GM19463 (cell line): ENCODE results near the gene UBE2D3.
A peak's percentile ranks its signal among the peaks of the same experiment; 100 is the strongest.
"Not testable (repeated sequence)": the region's sequence is repeated elsewhere in the genome, so short reads cannot be mapped to it uniquely, and the experiment has no call there.

Source experiments
- ATAC-seq: cut with Tn5 transposase; IDR thresholded peaks from one replicate; pipeline ENCODE4 v1.9.1; 2021; ENCODE audit warnings: mild to moderate bottlenecking, moderate library complexity; ENCODE audit not compliant: unreplicated experiment

UBE2D3 gene

DNA sequence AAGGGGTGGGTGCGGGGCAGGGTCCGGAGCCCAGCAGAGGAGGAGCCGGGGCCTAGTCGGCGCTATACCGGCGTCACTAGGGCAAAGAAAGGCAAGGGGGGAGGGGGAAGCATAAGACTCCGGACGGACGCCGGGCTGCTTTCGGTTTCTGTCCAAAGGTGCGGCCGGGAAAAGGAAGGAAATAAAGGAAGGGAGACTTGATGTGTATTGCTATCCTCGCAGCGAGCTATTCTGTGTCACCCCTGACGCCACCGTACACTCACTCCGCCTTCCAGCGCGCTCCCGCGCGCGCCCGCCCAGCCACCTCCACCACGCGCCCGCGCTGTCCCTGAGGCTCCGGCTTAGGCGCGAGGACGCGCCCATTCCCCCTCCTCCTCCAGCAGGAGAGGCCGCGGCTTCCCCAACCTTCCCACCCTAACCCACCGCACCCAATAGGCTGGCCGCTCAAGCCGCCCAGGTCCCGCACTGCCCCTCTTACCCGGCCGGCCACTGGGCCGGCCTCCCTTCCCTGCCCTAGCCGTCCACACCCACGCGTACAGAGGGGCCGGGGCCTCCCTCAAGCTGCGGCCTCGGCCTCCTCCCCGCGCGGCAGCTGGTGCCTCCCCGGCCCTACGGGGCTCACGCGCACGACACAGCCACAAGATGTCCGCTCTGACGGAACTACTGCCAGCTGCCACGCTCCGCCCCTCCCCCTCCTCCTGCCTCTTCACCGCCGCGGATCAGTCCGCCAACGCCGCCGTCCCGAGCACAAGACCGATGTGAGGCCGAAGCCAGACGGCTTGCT lies at the start of gene UBE2D3:
UBE2D3 (minus strand) TSS at position 662 of the 784 bp plus-strand sequence. CDS start 1,043 bp downstream, outside the sequence.
- ATAC-seq, result peak; percentile 23

DNA sequence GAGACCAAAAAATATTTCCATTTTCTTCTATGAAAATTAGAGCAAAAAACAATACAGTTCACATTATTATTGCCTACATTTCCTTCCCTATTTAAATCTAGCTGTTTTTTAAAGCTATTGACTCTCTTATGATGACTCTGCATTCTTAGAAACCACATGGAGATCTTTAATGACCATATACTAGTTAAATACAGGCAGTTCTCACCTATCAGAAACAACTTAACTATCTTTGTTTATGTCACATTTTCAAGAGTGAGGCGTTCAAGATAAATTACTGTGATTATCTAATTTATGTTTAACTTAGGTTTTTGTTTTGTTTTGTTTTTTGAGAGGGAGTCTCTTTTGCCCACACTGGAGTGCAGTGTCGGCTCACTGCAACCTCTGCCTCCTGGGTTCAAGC lies 44.4 kb upstream of the UBE2D3 start:
- ATAC-seq, result no peak

GRCh38 chr4:102869569-102870197 lies 42.3 kb upstream of the UBE2D3 start:
- peak; percentile 23 for ATAC-seq

DNA sequence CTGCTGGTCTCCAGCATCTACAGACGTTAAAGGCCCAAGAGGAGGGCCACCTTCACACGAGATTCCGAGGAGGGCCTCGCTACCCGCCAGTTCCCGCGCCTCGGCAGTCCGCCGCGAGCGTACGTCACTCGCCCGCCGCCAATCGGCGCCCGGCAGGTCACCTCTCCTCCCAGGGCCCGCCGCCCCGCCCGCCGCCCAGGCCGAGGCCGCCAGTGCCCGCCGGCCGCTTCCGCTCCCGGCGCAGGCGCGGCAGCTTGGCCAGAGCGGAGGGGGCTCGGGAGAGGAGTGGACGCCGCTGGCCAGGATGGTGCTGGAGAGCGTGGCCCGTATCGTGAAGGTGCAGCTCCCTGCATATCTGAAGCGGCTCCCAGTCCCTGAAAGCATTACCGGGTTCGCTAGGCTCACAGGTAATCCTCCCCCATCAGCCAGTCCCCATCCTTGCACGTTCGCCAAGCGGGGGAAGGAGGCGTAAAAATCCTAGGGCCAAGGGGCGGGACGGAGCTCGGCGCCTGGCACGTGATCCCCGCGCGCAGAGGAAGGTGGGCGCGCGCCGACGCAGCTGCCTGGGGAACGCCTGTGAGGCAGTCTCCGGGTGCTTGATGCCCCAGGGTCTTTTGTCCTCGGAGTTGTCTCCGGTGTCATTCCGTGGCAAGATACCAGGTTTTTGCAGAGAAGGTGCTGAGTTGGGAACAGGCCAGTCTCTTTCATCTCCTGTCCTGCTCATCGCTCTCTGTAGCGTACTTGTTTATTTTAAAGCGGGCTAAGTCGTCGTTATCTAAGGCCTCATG lies 41.6 kb upstream of the UBE2D3 start, which contains the start of gene CISD2:
CISD2 (plus strand) TSS at position 212 of the 788 bp plus-strand sequence; CDS start at position 305, 93 bp downstream.
- ATAC-seq, result peak; percentile 86

GRCh38 chr4:102868153-102868780 lies 40.9 kb upstream of the UBE2D3 start:
- peak; percentile 43 for ATAC-seq

GRCh38 chr4:102867278-102868152 lies 40.2 kb upstream of the UBE2D3 start:
- no peak for ATAC-seq

DNA sequence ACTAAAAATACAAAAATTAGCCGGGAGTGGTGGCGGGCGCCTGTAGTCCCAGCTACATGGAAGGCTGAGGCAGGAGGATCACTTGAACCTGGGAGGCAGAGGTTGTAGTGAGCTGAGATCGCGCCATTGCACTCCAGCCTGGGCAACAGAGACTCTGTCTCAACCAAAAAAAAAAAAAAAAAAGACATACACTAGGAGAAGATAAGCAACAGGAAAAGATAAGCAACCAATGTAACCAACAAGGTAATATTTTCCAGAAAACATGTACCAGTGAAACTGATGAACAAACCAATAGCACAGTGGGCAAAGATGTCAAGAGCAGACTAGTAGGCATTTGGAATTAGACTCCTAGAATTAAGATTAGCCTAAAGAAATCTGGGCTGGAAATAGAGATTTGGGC lies 38.0 kb upstream of the UBE2D3 start:
- ATAC-seq, result not testable (repeated sequence)

- ATAC-seq, result no peak
These were observed 35.4 kb upstream of the UBE2D3 start for GRCh38 chr4:102862747-102863146.

DNA sequence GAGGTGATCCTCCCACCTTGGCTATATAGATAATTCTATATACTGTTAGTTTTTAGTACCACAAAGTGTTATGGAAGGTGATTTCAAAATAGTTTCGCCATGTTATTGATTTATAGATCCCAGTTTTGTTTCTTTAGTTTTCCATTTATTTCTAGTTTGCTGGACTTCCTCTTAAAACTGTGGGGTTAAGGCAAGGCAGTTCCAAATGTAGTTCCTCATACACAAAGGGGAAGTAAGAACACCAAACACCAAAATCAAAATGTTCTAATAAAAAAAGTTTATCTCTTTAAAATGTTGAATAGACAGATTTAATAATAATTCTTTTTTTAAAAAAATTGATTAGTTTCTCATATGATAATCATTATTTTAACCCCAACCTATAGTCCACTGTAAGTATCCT lies 34.7 kb upstream of the UBE2D3 start:
- no peak for ATAC-seq

GRCh38 chr4:102860611-102861324 lies 33.4 kb upstream of the UBE2D3 start:
- ATAC-seq, result no peak

DNA sequence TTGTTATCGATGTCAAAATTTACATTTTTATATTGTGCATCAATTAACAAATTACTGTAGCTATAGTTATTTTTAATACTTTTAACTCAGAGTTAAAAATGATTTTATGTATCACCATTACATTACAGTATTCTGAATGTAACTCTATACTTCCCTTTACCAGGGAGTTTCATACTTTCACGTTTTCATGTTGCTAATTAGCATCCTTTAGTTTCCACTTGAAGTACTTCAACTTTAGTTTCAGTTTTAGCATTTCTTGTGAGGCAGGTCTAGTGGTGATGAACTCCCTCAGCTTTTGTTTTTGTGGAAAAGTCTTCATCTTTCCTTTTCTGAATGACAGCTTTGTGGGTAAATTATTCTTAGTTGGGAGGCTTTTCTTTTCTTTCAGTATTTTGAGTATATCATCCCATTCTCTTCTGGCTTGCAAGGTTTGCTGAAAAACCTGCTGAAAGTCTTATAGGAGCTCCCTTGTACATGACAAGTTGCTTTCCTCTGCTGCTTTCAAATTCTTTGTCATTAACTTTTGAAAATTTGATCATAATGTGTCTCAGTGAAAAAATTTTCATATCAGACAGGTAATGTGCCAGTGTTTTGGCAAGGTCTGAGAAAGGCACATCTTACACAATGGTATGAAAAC lies 31.6 kb upstream of the UBE2D3 start:
- ATAC-seq, result no peak

GRCh38 chr4:102850370-102850769 lies 23.0 kb upstream of the UBE2D3 start:
- ATAC-seq, result no peak

DNA sequence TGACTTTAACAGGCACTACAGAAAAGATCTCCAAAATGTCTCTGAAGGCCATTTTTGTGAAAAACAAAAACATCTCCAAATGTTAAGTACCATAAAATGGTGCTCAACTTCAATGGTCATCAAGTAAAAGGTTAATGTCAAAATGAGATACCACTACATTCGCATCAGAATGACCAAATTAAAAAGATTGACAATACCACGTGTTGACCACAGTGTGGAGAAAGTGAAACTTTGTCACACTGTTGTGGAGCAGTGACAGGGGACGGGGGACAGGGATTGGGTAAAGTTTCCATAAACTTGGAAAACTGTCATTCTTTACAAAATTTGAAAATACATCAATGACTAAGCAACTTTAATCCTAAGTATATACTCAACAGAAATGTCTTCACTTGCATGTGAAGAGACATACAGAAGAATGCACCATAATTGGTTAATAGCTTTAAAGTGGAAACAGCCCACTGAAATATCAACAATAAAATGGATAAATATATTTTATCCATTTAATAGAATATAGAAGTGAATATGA lies 22.3 kb upstream of the UBE2D3 start:
- ATAC-seq, result no peak

GRCh38 chr4:102847687-102848086 lies 20.3 kb upstream of the UBE2D3 start:
- ATAC-seq, result no peak

GRCh38 chr4:102843938-102844337 lies 16.6 kb upstream of the UBE2D3 start:
- no peak for ATAC-seq

DNA sequence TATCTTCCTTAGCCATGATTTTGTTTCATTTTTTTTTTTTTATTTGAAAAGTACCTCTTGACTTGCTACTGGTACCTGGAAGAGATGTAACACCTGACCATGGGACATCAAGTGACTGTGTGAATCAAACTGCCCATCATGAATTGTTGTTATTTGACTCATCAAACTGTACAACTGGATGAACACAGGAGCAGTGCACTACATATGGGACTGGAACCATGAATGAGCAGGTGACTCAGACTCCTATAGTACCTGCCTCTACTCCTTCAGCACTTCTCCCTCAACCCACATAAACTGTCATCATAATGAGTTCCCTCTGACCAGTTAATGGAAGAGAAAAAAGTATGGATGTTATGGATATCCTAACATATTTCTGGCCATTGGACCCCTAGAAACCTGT lies 15.9 kb upstream of the UBE2D3 start:
- no peak for ATAC-seq

DNA sequence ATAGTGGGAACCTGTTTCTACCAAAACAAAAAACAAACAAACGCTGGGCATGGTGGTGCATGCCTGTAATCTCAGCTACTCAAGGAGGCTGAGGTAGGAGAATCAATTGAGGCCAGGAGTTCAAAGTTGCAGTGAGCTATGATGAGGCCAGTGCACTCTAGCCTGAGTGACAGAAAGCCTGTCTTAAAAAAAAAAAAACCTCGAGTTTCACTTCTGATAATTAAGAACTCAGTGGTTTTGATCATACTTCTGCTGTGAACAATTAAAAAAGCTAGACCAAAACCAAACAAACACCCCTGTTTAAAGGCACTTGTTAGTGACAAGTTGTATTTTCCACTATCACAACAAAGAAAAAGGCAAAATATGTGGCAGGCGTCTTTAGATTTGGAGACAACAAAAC lies 15.0 kb upstream of the UBE2D3 start:
- ATAC-seq, result no peak

GRCh38 chr4:102836596-102836995 lies 9.2 kb upstream of the UBE2D3 start:
- no peak for ATAC-seq

DNA sequence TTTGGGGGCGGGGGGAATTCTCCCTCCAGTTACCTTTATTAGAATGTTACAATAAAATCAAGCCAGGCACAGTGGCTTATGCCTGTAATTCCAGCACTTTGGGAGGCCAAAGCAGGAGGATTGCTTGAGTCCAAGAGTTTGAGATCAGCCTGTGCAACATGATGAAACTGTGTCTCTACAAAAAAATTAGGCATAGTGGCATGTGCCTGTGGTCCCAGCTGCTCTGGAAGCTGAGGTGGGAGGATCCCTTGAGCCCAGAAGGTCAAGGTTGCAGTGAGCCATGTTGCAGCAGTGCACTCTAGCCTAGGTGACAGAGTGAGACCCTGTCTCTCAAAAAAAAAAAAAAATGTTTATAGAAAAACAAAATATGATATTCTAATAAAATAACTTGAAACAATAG lies 5.3 kb upstream of the UBE2D3 start:
- ATAC-seq, result no peak
